RWPE2 (cell line): ENCODE results near the gene SLC25A13.

Experiments
- ATAC-seq: fragments of 200-7000 bp; cut with Tn5 transposase; 3 replicates; pipeline ENCODE4 v1.9.1; 2021; ENCODE audit warnings: low read depth
- DNase-seq: peaks from one replicate; pipeline ENCODE4 v3.0.0-alpha.2; 2020; ENCODE audit warnings: low spot score
- H3K27ac ChIP-seq: fragments of 450-650 bp; 2 replicates; pipeline ENCODE4 v1.5.1; 2017; ENCODE audit warnings: mild to moderate bottlenecking; ENCODE audit not compliant: poor library complexity, severe bottlenecking
- H3K27me3 ChIP-seq: fragments of 250-450 bp; sonication (Bioruptor Pico); 2 replicates; pipeline ENCODE4 v1.5.1; 2021; ENCODE audit warnings: mild to moderate bottlenecking, moderate library complexity; ENCODE audit not compliant: insufficient read depth, poor library complexity, severe bottlenecking
- H3K36me3 ChIP-seq: fragments of 250-450 bp; sonication (Bioruptor Pico); 2 replicates; pipeline ENCODE4 v1.5.1; 2020; ENCODE audit warnings: low read depth, mild to moderate bottlenecking, moderate library complexity
- H3K4me1 ChIP-seq: fragments of 250-450 bp; sonication (Bioruptor Pico); 2 replicates; pipeline ENCODE4 v1.5.1; 2021; ENCODE audit warnings: mild to moderate bottlenecking, moderate library complexity; ENCODE audit not compliant: insufficient read depth, poor library complexity, severe bottlenecking
- H3K4me3 ChIP-seq: fragments of 250-450 bp; sonication (Bioruptor Pico); 2 replicates; pipeline ENCODE4 v1.5.1; 2021; ENCODE audit warnings: mild to moderate bottlenecking, moderate library complexity; ENCODE audit not compliant: severe bottlenecking
- H3K9me3 ChIP-seq: fragments of 250-450 bp; sonication (Bioruptor Pico); 2 replicates; pipeline ENCODE4 v1.5.1; 2021; ENCODE audit warnings: mild to moderate bottlenecking, moderate library complexity; ENCODE audit not compliant: severe bottlenecking
- CTCF ChIP-seq: fragments of 450-650 bp; IDR thresholded peaks from one replicate; pipeline ENCODE4 v1.5.1; 2017; ENCODE audit warnings: mild to moderate bottlenecking, moderate library complexity; ENCODE audit not compliant: poor library complexity, severe bottlenecking

SLC25A13 gene

GRCh38 chr7:96355990-96356506 lies 34.1 kb upstream of the SLC25A13 start:
- H3K36me3 ChIP-seq = no peaks in the 10 kb centered on the region
- H3K4me3 ChIP-seq = no peak overlapping the region
- no peak for ATAC-seq
- H3K4me1 ChIP-seq = no peaks in the 10 kb centered on the region
- no peak overlapping the region for H3K27ac ChIP-seq
- peak; percentile 14 for TF ChIP-seq CTCF
- no peak for DNase-seq
- H3K9me3 ChIP-seq = no peaks in the 10 kb centered on the region
- no peaks in the 10 kb centered on the region for H3K27me3 ChIP-seq

GRCh38 chr7:96354881-96355280 lies 33.0 kb upstream of the SLC25A13 start:
- H3K9me3 ChIP-seq = no peaks in the 10 kb centered on the region
- H3K4me1 ChIP-seq = peaks cover 2% of the 10 kb centered on the region
- no peaks in the 10 kb centered on the region for H3K36me3 ChIP-seq
- no peak for TF ChIP-seq CTCF
- no peak overlapping the region for H3K27ac ChIP-seq
- no peak for DNase-seq
- no peak overlapping the region for H3K4me3 ChIP-seq
- no peaks in the 10 kb centered on the region for H3K27me3 ChIP-seq
- no peak for ATAC-seq

GRCh38 chr7:96349572-96349971 lies 27.7 kb upstream of the SLC25A13 start:
- no peak for TF ChIP-seq CTCF
- no peaks in the 10 kb centered on the region for H3K27me3 ChIP-seq

GRCh38 chr7:96347471-96347870 lies 25.6 kb upstream of the SLC25A13 start:
- ATAC-seq (no peak), DNase-seq (no peak)
- H3K36me3 ChIP-seq = no peaks in the 10 kb centered on the region
- H3K27me3 ChIP-seq = no peaks in the 10 kb centered on the region
- peaks cover 11% of the 10 kb centered on the region for H3K4me1 ChIP-seq
- no peaks in the 10 kb centered on the region for H3K9me3 ChIP-seq
- no peak overlapping the region for H3K4me3 ChIP-seq
- H3K27ac ChIP-seq = no peak overlapping the region
- no peak for TF ChIP-seq CTCF

More at GRCh38 chr7:96349572-96349971, 27.7 kb upstream of the SLC25A13 start:
- Histone ChIP-seq H3K36me3 (no peaks in the 10 kb centered on the region), H3K4me3 (no peak overlapping the region), H3K4me1 (peaks cover 11% of the 10 kb centered on the region), H3K9me3 (no peaks in the 10 kb centered on the region), H3K27ac (peak overlapping the region; percentile 23)
- ATAC-seq = peak; percentile 85
- DNase-seq = no peak

- DNase-seq = no peak
- Histone ChIP-seq H3K27ac (no peak overlapping the region), H3K4me1 (peaks cover 11% of the 10 kb centered on the region), H3K27me3 (no peaks in the 10 kb centered on the region), H3K9me3 (no peaks in the 10 kb centered on the region), H3K4me3 (no peak overlapping the region), H3K36me3 (no peaks in the 10 kb centered on the region)
- TF ChIP-seq CTCF = no peak
- no peak for ATAC-seq
Measured at GRCh38 chr7:96346293-96346953, 24.5 kb upstream of the SLC25A13 start.
